K562 (cell line): ENCODE measurements around the gene SLFN5. TPM values are rescaled to one million over a fixed set of nuclear protein-coding genes. Genes with fewer than 3 reads are reported as not detected.

Source experiments
- ATAC-seq: fragments of 200-7000 bp; cut with Tn5 transposase; 3 replicates; pipeline ENCODE4 v1.9.1; 2020; ENCODE audit warnings: moderate library complexity
- BruUV-seq: library from RNA; stranded (reverse); fragments of 400-500 nt; replicated peaks from 2 replicates; lab custom pipeline; 2021; lab: Mats Ljungman, UMichigan
- CTCF ChIA-PET: fragments of 300-600 bp; formaldehyde crosslinking; extraction: SDS; loops from one replicate; lab custom pipeline; 2021; ENCODE audit warnings: low intra/inter-chr PET ratio; lab: Yijun Ruan, JAX
- POLR2A ChIA-PET: fragments of 300-600, 350-650 bp; sonication (Branson Sonifier 250); formaldehyde crosslinking; extraction: SDS; loops from one replicate; lab custom pipeline; 2021; ENCODE audit warnings: antibody characterized with exemption, inconsistent platforms; lab: Yijun Ruan, JAX
- DNase-seq, 4 experiments: peaks; one replicate each; pipeline versions ENCODE4 v3.0.0 to v3.0.0-alpha.2; 2011 to 2018; ENCODE audit warnings: low spot score in 3 of 4, mixed read lengths in 3 of 4; ENCODE audit errors: extremely low read depth in 1 of 4
- FAIRE-seq: peaks from 2 replicates; lab custom pipeline; 2011; peaks lifted over from hg19 to GRCh38; lab: Jason Lieb, UNC
- H2AFZ ChIP-seq: 2 replicates; pipeline ENCODE4 v1.6.0; 2011; ENCODE audit warnings: low read depth, low read length, control low read depth, inconsistent platforms
- H3K27ac ChIP-seq: fragments of 200-600 bp; 3 replicates; pipeline ENCODE4 v1.8.0; 2011; ENCODE audit warnings: low read depth, mild to moderate bottlenecking, control low read depth, inconsistent platforms, low read length, moderate library complexity, mixed read lengths; ENCODE audit errors: extremely low read depth
- H3K27me3 ChIP-seq, 2 experiments: fragments of 300-600 bp in 1 of 2; 2 replicates in 1 of 2; 3 replicates in 1 of 2; pipeline versions ENCODE4 v1.6.0 to v1.8.0; 2011; ENCODE audit warnings: inconsistent platforms in 2 of 2, low read length in 2 of 2, mild to moderate bottlenecking in 1 of 2, mixed read lengths in 1 of 2, moderate library complexity in 1 of 2; ENCODE audit not compliant: control insufficient read depth in 2 of 2, insufficient read depth in 2 of 2
- H3K36me3 ChIP-seq: fragments of 300-600 bp; 3 replicates; pipeline ENCODE4 v1.8.0; 2011; ENCODE audit warnings: mild to moderate bottlenecking, low read length, inconsistent platforms; ENCODE audit not compliant: control insufficient read depth, insufficient read depth
- H3K4me1 ChIP-seq, 2 experiments: fragments of 200-600 bp in 1 of 2; replicated peaks in 1 of 2; 2 replicates in 1 of 2; 3 replicates in 1 of 2; pipeline versions ENCODE4 v1.5.1 to v1.8.0; 2011; ENCODE audit warnings: inconsistent platforms in 2 of 2, low read length in 2 of 2, mild to moderate bottlenecking in 1 of 2, mixed read lengths in 1 of 2, moderate library complexity in 1 of 2; ENCODE audit not compliant: control insufficient read depth in 2 of 2, insufficient read depth in 2 of 2
- H3K4me2 ChIP-seq: 2 replicates; pipeline ENCODE4 v1.6.1; 2011; ENCODE audit warnings: low read length, control low read depth, inconsistent platforms, mixed read lengths; ENCODE audit not compliant: insufficient read depth
- H3K4me3 ChIP-seq: fragments of 200-600 bp; sonication (generic), shearing (Covaris generic); 2 replicates; pipeline ENCODE4 v1.5.1; 2016; ENCODE audit warnings: control low read depth, inconsistent platforms
- H3K79me2 ChIP-seq: fragments of 200-600 bp; 3 replicates; pipeline ENCODE4 v1.8.0; 2011; ENCODE audit warnings: low read length, inconsistent platforms; ENCODE audit not compliant: control insufficient read depth, insufficient read depth
- H3K9ac ChIP-seq, 2 experiments: 2 replicates each; pipeline versions ENCODE4 v1.6.0 to v1.6.1; 2011; ENCODE audit warnings: low read depth in 2 of 2, low read length in 2 of 2, control low read depth in 1 of 2, inconsistent platforms in 1 of 2, mild to moderate bottlenecking in 1 of 2, mixed read lengths in 1 of 2; ENCODE audit not compliant: insufficient read depth in 1 of 2
- H3K9me1 ChIP-seq: one replicate; pipeline ENCODE4 v1.6.0; 2011; ENCODE audit warnings: inconsistent platforms, mild to moderate bottlenecking, low read length, moderate library complexity; ENCODE audit not compliant: control insufficient read depth, insufficient read depth
- H3K9me3 ChIP-seq: replicated peaks from 2 replicates; pipeline ENCODE4 v1.5.1; 2011; ENCODE audit warnings: low read depth, low read length, inconsistent platforms; ENCODE audit not compliant: control insufficient read depth, insufficient read depth
- H4K20me1 ChIP-seq: replicated peaks from 2 replicates; pipeline ENCODE4 v1.6.1; 2011; ENCODE audit warnings: low read length, inconsistent platforms, mixed read lengths; ENCODE audit not compliant: control insufficient read depth, insufficient read depth
- ESRRA ChIP-seq: fragments of 450-650 bp; IDR thresholded peaks from 2 replicates; pipeline ENCODE4 v1.6.1; 2014; ENCODE audit warnings: low read depth, mild to moderate bottlenecking, moderate library complexity, borderline replicate concordance
- ID3 ChIP-seq, 2 experiments: fragments of 250-450 bp in 1 of 2; fragments of 450-650 bp in 1 of 2; sonication (Bioruptor Pico) in 1 of 2; IDR thresholded peaks; 2 replicates each; pipeline versions ENCODE4 v1.6.1 to v1.8.0; 2016 to 2021; ENCODE audit warnings: mild to moderate bottlenecking in 2 of 2, moderate library complexity in 2 of 2, missing compliant biosample characterization in 1 of 2, missing genetic modification characterization in 1 of 2
- L3MBTL2 ChIP-seq: fragments of 450-650 bp; IDR thresholded peaks from 2 replicates; pipeline ENCODE4 v1.6.1; 2016; ENCODE audit warnings: mild to moderate bottlenecking, moderate library complexity
- MNT ChIP-seq, 2 experiments: fragments of 450-650 bp; conservative IDR thresholded peaks; 2 replicates each; pipeline ENCODE4 v1.6.1; 2017; ENCODE audit warnings: mild to moderate bottlenecking in 2 of 2, moderate library complexity in 2 of 2
- NR4A1 ChIP-seq, 2 experiments: fragments of 250-450 bp in 1 of 2; fragments of 450-650 bp in 1 of 2; sonication (Bioruptor Pico) in 1 of 2; IDR thresholded peaks; 2 replicates each; pipeline versions ENCODE4 v1.4.0 to v1.6.1; 2016 to 2020; ENCODE audit warnings: mild to moderate bottlenecking in 2 of 2, missing compliant biosample characterization in 1 of 2, missing genetic modification characterization in 1 of 2, moderate library complexity in 1 of 2
- SRF ChIP-seq, 2 experiments: fragments of 250-450, 450-650 bp in 1 of 2; sonication (Bioruptor Pico) in 1 of 2; sonication (generic) in 1 of 2; formaldehyde crosslinking; IDR thresholded peaks; 2 replicates each; pipeline versions ENCODE4 v1.5.0 to v1.5.1; 2020 to 2022; ENCODE audit warnings: mild to moderate bottlenecking in 1 of 2, missing genetic modification reagents in 1 of 2
- TEAD4 ChIP-seq, 2 experiments: sonication (generic) in 1 of 2; formaldehyde crosslinking in 1 of 2; IDR thresholded peaks; 2 replicates each; pipeline versions ENCODE4 v1.6.1 to v1.8.0; 2012 to 2022; ENCODE audit warnings: borderline replicate concordance in 1 of 2, inconsistent platforms in 1 of 2, low read length in 1 of 2, mild to moderate bottlenecking in 1 of 2, missing genetic modification reagents in 1 of 2
- ZNF133 ChIP-seq: fragments of 250-450 bp; sonication (Bioruptor Pico); IDR thresholded peaks from 2 replicates; pipeline ENCODE4 v1.4.0; 2020; ENCODE audit warnings: mild to moderate bottlenecking
- WGBS: fragments of 100-300 bp; shearing (Covaris generic); methylation state at CpG from one replicate; pipeline ENCODE4 v1.1.6; 2016; ENCODE audit warnings: low coverage, mixed read lengths; ENCODE audit not compliant: insufficient coverage; ENCODE audit errors: missing lambda C conversion rate; 5-methylcytosine and 5-hydroxymethylcytosine counted together
- in situ Hi-C: fragments of 300-500 bp; cut with MboI; formaldehyde crosslinking; loops from 4 replicates; pipeline ENCODE4 v1.15.0; 2018; ENCODE audit warnings: inconsistent platforms, mixed read lengths
- intact Hi-C: fragments of 100-400 bp; cut with micrococcal nuclease; formaldehyde crosslinking; loops from 2 replicates; pipeline ENCODE4 v1.14.2; 2022
- polyA plus RNA-seq, 8 experiments: library from polyadenylated mRNA; depleted of rRNA in 4 of 8; stranded (reverse) in 5 of 8; unstranded in 3 of 8; fragments of >200 nt; fragmentation: Nextera tagmentation in 2 of 8; fragmentation: Illumina TruSeq in 1 of 8; extraction: Ambion mirVana in 2 of 8; extraction: Trizol in 1 of 8; gene quantifications; 2 replicates each; pipeline versions ENCODE4 v1.2.1 to v1.2.3, GENCODE V29; 2011 to 2014; ENCODE audit warnings: inconsistent platforms in 1 of 8, missing spikeins in 1 of 8
- total RNA-seq, 7 experiments: library from RNA; depleted of rRNA in 6 of 7; stranded (reverse); fragments of >200 nt in 6 of 7; fragmentation: Illumina TruSeq in 2 of 7; extraction: Trizol in 2 of 7; gene quantifications; 2 replicates each; pipeline versions ENCODE4 v1.2.1 to v1.2.3, GENCODE V29; 2011 to 2021; ENCODE audit warnings: low replicate concordance in 1 of 7

SLFN5 gene
- total and polyA plus RNA-seq, 9 of the 15 experiments (the other 6 are each of a cell fraction or from before 2014, with no cell fraction given) = under 0.01 to 0.18 (median 0.04) TPM; not detected in 1

GRCh38 chr17:35238821-35239220 is 4.1 kb upstream of the SLFN5 start:
- H3K36me3 ChIP-seq = no peaks in the 10 kb centered on the region
- FAIRE-seq (no peak), ATAC-seq (no peak), DNase-seq (no peak)
- no peaks in the 10 kb centered on the region for H4K20me1 ChIP-seq
- no peaks in the 10 kb centered on the region for H3K9me1 ChIP-seq
- H2AFZ ChIP-seq = no peak overlapping the region
- H3K79me2 ChIP-seq = no peaks in the 10 kb centered on the region
- no peak overlapping the region for H3K4me2 ChIP-seq
- no peaks in the 10 kb centered on the region for H3K9me3 ChIP-seq
- peaks cover 3 to 12% of the 10 kb centered on the region in 2 experiments; a peak in 4 of 5 replicates for H3K4me1 ChIP-seq
- intact Hi-C loops = no loop called here
- TF ChIP-seq SRF (CRISPR knock-in tag; IDR thresholded peaks at IDR 0.05) (no peak), NR4A1 (CRISPR knock-in tag; IDR thresholded peaks at IDR 0.05) (no peak), NR4A1 (tag; IDR thresholded peaks at IDR 0.05) (no peak), TEAD4 (IDR thresholded peaks at IDR 0.05; ENCODE audit: low read length) (no peak), TEAD4 (CRISPR knock-in tag; IDR thresholded peaks at IDR 0.05; ENCODE audit: borderline replicate concordance) (no peak), L3MBTL2 (no peak), ESRRA (no peak), MNT (conservative IDR thresholded peaks at IDR 0.05) (no peak), ID3 (CRISPR knock-in tag; IDR thresholded peaks at IDR 0.05) (no peak), ID3 (tag; IDR thresholded peaks at IDR 0.05) (no peak), ZNF133 (CRISPR knock-in tag) (no peak)
- 0% methylated on average over 2 of the region's 2 CpGs for WGBS
- H3K27me3 ChIP-seq = peaks cover 4 to 23% of the 10 kb centered on the region in 2 experiments; a peak in 3 of 5 replicates
- no peak overlapping the region for H3K4me3 ChIP-seq
- ChIA-PET POLR2A (interaction anchor here (0.9 kb wide), 1 partner anchor 10 kb away, joined by 3 read pairs; no protein-coding TSS in a partner anchor), CTCF (no interaction called here)
- no peak overlapping the region for H3K9ac ChIP-seq
- H3K27ac ChIP-seq = no peak overlapping the region
- in situ Hi-C loops = no loop called here
- BruUV-seq = no TSS peak
